HepG2 (cell line): ENCODE data around the gene ARHGAP26. TPM values are rescaled to one million over a fixed set of nuclear protein-coding genes. Genes with fewer than 3 reads are reported as not detected.

Experiments used
- ATAC-seq: fragments of 200-7000 bp; cut with Tn5 transposase; 3 replicates; pipeline ENCODE4 v1.9.1; 2020; ENCODE audit warnings: mild to moderate bottlenecking, moderate library complexity
- BruUV-seq: library from RNA; stranded (reverse); fragments of 400-500 nt; replicated peaks from 2 replicates; lab custom pipeline; 2021; lab: Mats Ljungman, UMichigan
- CTCF ChIA-PET: fragments of 300-600 bp; formaldehyde crosslinking; extraction: SDS; loops from one replicate; lab custom pipeline; 2021; ENCODE audit warnings: low total read pairs, inconsistent platforms, low intra/inter-chr PET ratio; lab: Yijun Ruan, JAX
- POLR2A ChIA-PET: fragments of 350-600 bp; sonication (Branson Sonifier 250); formaldehyde crosslinking; loops from one replicate; lab custom pipeline; 2020; ENCODE audit warnings: antibody characterized with exemption, inconsistent platforms; lab: Yijun Ruan, JAX
- DNase-seq: peaks from one replicate; pipeline ENCODE4 v3.0.0-alpha.2; 2015; ENCODE audit warnings: low spot score
- FAIRE-seq: peaks from 3 replicates; lab custom pipeline; 2011; peaks lifted over from hg19 to GRCh38; lab: Jason Lieb, UNC
- H2AFZ ChIP-seq: one replicate; pipeline ENCODE4 v1.6.1; 2011; ENCODE audit warnings: low read length, inconsistent platforms
- H3K27ac ChIP-seq: fragments of 300-600 bp; 3 replicates; pipeline ENCODE4 v1.8.0; 2011; ENCODE audit warnings: mixed run types, mild to moderate bottlenecking, mixed read lengths, low read length, inconsistent platforms; ENCODE audit not compliant: insufficient read depth; ENCODE audit errors: extremely low read length
- H3K27me3 ChIP-seq, 2 experiments: fragments of 200-600 bp in 1 of 2; 2 replicates in 1 of 2; 3 replicates in 1 of 2; pipeline versions ENCODE4 v1.6.0 to v1.8.0; 2011; ENCODE audit warnings: low read length in 2 of 2, mild to moderate bottlenecking in 2 of 2, moderate library complexity in 2 of 2, inconsistent platforms in 1 of 2; ENCODE audit not compliant: insufficient read depth in 2 of 2, control insufficient read depth in 1 of 2
- H3K36me3 ChIP-seq, 2 experiments: fragments of 200-600 bp in 1 of 2; replicated peaks in 1 of 2; 2 replicates in 1 of 2; 3 replicates in 1 of 2; pipeline versions ENCODE4 v1.5.1 to v1.8.0; 2011; ENCODE audit warnings: low read length in 2 of 2, inconsistent platforms in 1 of 2; ENCODE audit not compliant: insufficient read depth in 2 of 2, control insufficient read depth in 1 of 2
- H3K4me1 ChIP-seq: 2 replicates; pipeline ENCODE4 v1.5.1; 2012; ENCODE audit warnings: low read length, inconsistent platforms; ENCODE audit not compliant: insufficient read depth
- H3K4me2 ChIP-seq: 2 replicates; pipeline ENCODE4 v1.6.0; 2011; ENCODE audit warnings: low read depth, low read length, inconsistent platforms
- H3K4me3 ChIP-seq, 3 experiments: fragments of 200-600 bp in 1 of 3; sonication (generic), shearing (Covaris generic) in 1 of 3; replicated peaks in 1 of 3; 2 replicates each; pipeline ENCODE4 v1.5.1; 2011 to 2016; ENCODE audit warnings: low read length in 3 of 3, inconsistent platforms in 2 of 3, low read depth in 2 of 3, mild to moderate bottlenecking in 2 of 3, control low read depth in 1 of 3, mixed read lengths in 1 of 3; ENCODE audit not compliant: insufficient read depth in 1 of 3
- H3K79me2 ChIP-seq: one replicate; pipeline ENCODE4 v1.6.1; 2011; ENCODE audit warnings: low read length, inconsistent platforms; ENCODE audit not compliant: insufficient read depth
- H3K9ac ChIP-seq: 2 replicates; pipeline ENCODE4 v1.6.0; 2011; ENCODE audit warnings: mild to moderate bottlenecking, low read depth, low read length, inconsistent platforms; ENCODE audit not compliant: insufficient read depth
- H3K9me3 ChIP-seq: 2 replicates; pipeline ENCODE4 v1.5.1; 2012; ENCODE audit warnings: mild to moderate bottlenecking, low read length
- H4K20me1 ChIP-seq: 2 replicates; pipeline ENCODE4 v1.6.0; 2011; ENCODE audit warnings: inconsistent platforms, mild to moderate bottlenecking, low read length, moderate library complexity; ENCODE audit not compliant: insufficient read depth
- ARID5B ChIP-seq: IDR thresholded peaks from 2 replicates; pipeline ENCODE4 v1.4.0; 2020; ENCODE audit warnings: mild to moderate bottlenecking, missing genetic modification reagents
- WGBS: methylation state at CpG from one replicate; pipeline ENCODE4 v1.1.6; 2017; ENCODE audit warnings: low lambda C conversion rate; 5-methylcytosine and 5-hydroxymethylcytosine counted together
- in situ Hi-C: cut with HindIII; loops from 2 replicates; pipeline ENCODE4 v1.10.0; 2017; ENCODE audit warnings: low pct_unique_long_range_greater_than_20kb; ENCODE audit not compliant: extremely low pct_ligation_motif_present
- intact Hi-C: fragments of 100-400 bp; cut with micrococcal nuclease; formaldehyde crosslinking; loops from one replicate; pipeline ENCODE4 v1.10.0; 2022; ENCODE audit not compliant: unreplicated experiment
- polyA plus RNA-seq, 8 experiments: library from polyadenylated mRNA; depleted of rRNA in 3 of 8; stranded (reverse) in 7 of 8; unstranded in 1 of 8; fragments of >200 nt; fragmentation: Illumina TruSeq in 4 of 8; extraction: Trizol in 4 of 8; gene quantifications; 2 replicates each; pipeline versions ENCODE4 v1.2.1 to v1.2.3, GENCODE V29; 2011 to 2016; ENCODE audit warnings: low read depth in 4 of 8, missing spikeins in 1 of 8, mixed read lengths in 1 of 8; ENCODE audit not compliant: insufficient read depth in 1 of 8
- total RNA-seq, 5 experiments: library from RNA; depleted of rRNA; stranded (reverse); fragments of >200 nt; fragmentation: Illumina TruSeq; extraction: Trizol; gene quantifications; 2 replicates each; pipeline ENCODE4 v1.2.3, GENCODE V29; 2016; ENCODE audit warnings: low read depth in 1 of 5

The ARHGAP26 gene
- total and polyA plus RNA-seq, 2 of the 13 experiments (the other 11 are each of a cell fraction or from before 2014, with no cell fraction given) = 9.6 to 18.2 TPM

DNA sequence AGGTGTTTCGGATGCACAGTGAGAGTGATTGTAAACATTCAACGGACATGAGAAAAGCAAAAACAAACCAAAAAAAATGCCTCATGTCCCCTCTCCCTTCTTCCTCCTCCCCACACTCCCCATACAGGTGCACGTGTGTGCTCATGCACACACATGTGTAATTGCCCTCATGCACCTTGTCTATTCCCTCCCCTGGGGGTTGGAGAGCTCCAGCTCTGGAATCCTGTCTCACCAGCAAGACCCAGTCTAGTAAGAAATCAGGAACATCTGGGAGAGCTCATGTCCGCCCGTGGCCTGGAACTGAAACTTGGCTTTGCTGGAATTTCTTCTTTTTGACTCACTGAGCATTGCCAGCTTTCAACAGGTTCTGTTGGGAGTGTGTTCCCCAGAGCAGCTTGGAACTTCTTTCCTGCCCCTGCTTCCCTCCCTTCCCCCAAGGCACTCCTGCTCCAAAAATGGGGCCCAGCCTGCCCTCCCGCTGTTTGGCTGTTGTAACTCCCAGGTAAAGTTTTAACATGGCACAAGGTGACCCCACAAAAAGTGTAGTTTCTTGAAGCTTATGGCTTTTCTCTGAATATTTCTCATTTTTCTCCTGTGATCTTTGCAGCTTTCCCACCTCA, 443.2 kb downstream of the ARHGAP26 start:
- CTCF ChIA-PET = no interaction called here
- POLR2A ChIA-PET = no interaction called here
- FAIRE-seq = no peak

More for the DNA sequence above, 443.2 kb downstream of the ARHGAP26 start:
- Histone ChIP-seq H3K9me3 (no peaks in the 10 kb centered on the region), H3K36me3 (peaks cover 8 to 13% of the 10 kb centered on the region in 2 experiments; a peak in 4 of 5 replicates), H3K4me1 (peaks cover 22% of the 10 kb centered on the region), H3K27me3 (no peaks in the 10 kb centered on the region), H3K4me2 (no peak overlapping the region), H3K79me2 (no peaks in the 10 kb centered on the region), H3K27ac (no peak overlapping the region), H4K20me1 (no peaks in the 10 kb centered on the region), H3K4me3 (no peak overlapping the region), H2AFZ (no peak overlapping the region), H3K9ac (no peak overlapping the region)
- no peak for DNase-seq
- no TSS peak for BruUV-seq
- in situ Hi-C loops = no loop called here
- TF ChIP-seq ARID5B (CRISPR knock-in tag) = no peak
- intact Hi-C loops = no loop called here
- no peak for ATAC-seq
- WGBS = 87% methylated on average over 6 of the region's 6 CpGs
